Measurements from ENCODE around the gene EGLN1. TPM values are rescaled to one million over a fixed set of nuclear protein-coding genes. Genes with fewer than 3 reads are reported as not detected.

Gene EGLN1
- total and polyA plus RNA-seq, 2 of the 8 experiments (the other 6 are each of a cell fraction or from before 2014, with no cell fraction given), result 4.0 to 6.4 TPM

DNA sequence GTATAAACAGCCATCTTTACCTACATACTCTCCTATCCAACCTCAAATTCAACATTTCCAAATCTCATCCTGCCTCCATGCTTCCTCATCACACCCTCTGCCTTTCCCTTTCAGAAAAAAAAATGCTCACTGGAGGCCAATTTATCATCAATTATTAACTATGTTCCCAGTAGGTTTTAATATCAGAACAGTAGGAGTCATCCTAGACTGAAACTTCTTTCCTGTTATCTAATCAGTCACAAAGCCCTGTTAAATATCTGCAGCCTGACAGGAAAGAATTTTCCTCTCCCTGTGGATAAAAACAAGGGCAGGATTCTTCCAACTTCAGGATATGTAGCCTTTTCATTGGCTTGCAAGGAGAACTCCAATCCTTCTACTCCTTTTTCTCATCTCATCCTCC is 28.4 kb downstream of the EGLN1 start (continued):
- no peak for TF ChIP-seq POLR2A (IDR thresholded peaks at IDR 0.05; ENCODE audit: control extremely low read depth in 1 of 2, low read depth in 2 of 2, low read length in 2 of 2)
- no peak for TF ChIP-seq HDAC6 (IDR thresholded peaks at IDR 0.05; ENCODE audit: low read depth, low read length)
- TF ChIP-seq JUN (IDR thresholded peaks at IDR 0.05; ENCODE audit: low read depth, low read length), result no peak
- no peak for TF ChIP-seq ZNF274 (IDR thresholded peaks at IDR 0.05; ENCODE audit: borderline replicate concordance, extremely low read depth, low read length)

Data from H1 (cell line).